Epithelial cell of proximal tubule (primary cell): Measurements from ENCODE around the gene SLC17A8. TPM values are rescaled to one million over a fixed set of nuclear protein-coding genes. Genes with fewer than 3 reads are reported as not detected.

Source experiments
- DNase-seq: peaks from one replicate; pipeline ENCODE4 v3.0.0-alpha.2; 2011; ENCODE audit warnings: low read depth
- H3K4me3 ChIP-seq: 2 replicates; pipeline ENCODE4 v1.5.1; 2011; ENCODE audit warnings: low read depth, mild to moderate bottlenecking, low read length
- CTCF ChIP-seq: conservative IDR thresholded peaks from 2 replicates; pipeline ENCODE4 v1.5.1; 2012; ENCODE audit warnings: low read depth, mild to moderate bottlenecking, low read length
- total RNA-seq: library from RNA; depleted of rRNA; stranded (reverse); fragments of >200 nt; gene quantifications from 2 replicates; pipeline ENCODE4 v1.2.3, GENCODE V29; 2015

SLC17A8 gene
- total RNA-seq, 1 donor from 2014 or later: not detected

GRCh38 chr12:100450735-100451134, 93.9 kb downstream of the SLC17A8 start:
- TF ChIP-seq CTCF: no peak
- no peak overlapping the region for H3K4me3 ChIP-seq
- no peak for DNase-seq

- no peak for TF ChIP-seq CTCF
Measured at GRCh38 chr12:100453951-100454350, 97.1 kb downstream of the SLC17A8 start.

GRCh38 chr12:100455896-100456295, 99.0 kb downstream of the SLC17A8 start:
- no peak for TF ChIP-seq CTCF
- H3K4me3 ChIP-seq: no peak overlapping the region
- DNase-seq: no peak

More at GRCh38 chr12:100453951-100454350, 97.1 kb downstream of the SLC17A8 start:
- H3K4me3 ChIP-seq: no peak overlapping the region
- no peak for DNase-seq

- no peak overlapping the region for H3K4me3 ChIP-seq
- no peak for TF ChIP-seq CTCF
- no peak for DNase-seq
Measured at GRCh38 chr12:100458191-100458590, 101.3 kb downstream of the SLC17A8 start.

GRCh38 chr12:100460702-100461101, 103.8 kb downstream of the SLC17A8 start:
- no peak for TF ChIP-seq CTCF
- H3K4me3 ChIP-seq: no peak overlapping the region
- no peak for DNase-seq

- no peak overlapping the region for H3K4me3 ChIP-seq
- no peak for TF ChIP-seq CTCF
- DNase-seq: no peak
Measured at GRCh38 chr12:100461330-100461973, 104.6 kb downstream of the SLC17A8 start.

- DNase-seq: no peak
- TF ChIP-seq CTCF: no peak
- no peak overlapping the region for H3K4me3 ChIP-seq
Measured at GRCh38 chr12:100463661-100464060, 106.8 kb downstream of the SLC17A8 start.
